Measurements from ENCODE around the gene DLK1.

- TF ChIP-seq CTCF (conservative IDR thresholded peaks at IDR 0.05; ENCODE audit: low read length) (no peak), EZH2phosphoT487 (IDR thresholded peaks at IDR 0.05; ENCODE audit: borderline replicate concordance, low read depth, low read length) (no peak)
These were observed 39.3 kb upstream of the DLK1 start for GRCh38 chr14:100687386-100687785.

Measured in OCI-LY7 (cell line).